ENCODE data around the gene CELF2.

The CELF2 gene

GRCh38 chr10:11307937-11308336, 290.3 kb downstream of the CELF2 start:
- DNase-seq, result no peak

- DNase-seq, result no peak
Observed at GRCh38 chr10:11311027-11311426, 293.4 kb downstream of the CELF2 start.

GRCh38 chr10:11313463-11313862, 295.8 kb downstream of the CELF2 start:
- DNase-seq, result no peak

- DNase-seq, result no peak
Observed at GRCh38 chr10:11317936-11318670, 300.4 kb downstream of the CELF2 start.

- no peak for DNase-seq
Observed at GRCh38 chr10:11318826-11319598, 301.3 kb downstream of the CELF2 start.

- no peak for DNase-seq
Observed at GRCh38 chr10:11319990-11320602, 302.4 kb downstream of the CELF2 start.

GRCh38 chr10:11320809-11321520, 303.3 kb downstream of the CELF2 start:
- DNase-seq, result no peak

GRCh38 chr10:11322698-11323097, 305.0 kb downstream of the CELF2 start:
- DNase-seq, result no peak

- no peak for DNase-seq
Observed at GRCh38 chr10:11324761-11325321, 307.2 kb downstream of the CELF2 start.

- DNase-seq, result no peak
Observed at GRCh38 chr10:11325817-11326216, 308.1 kb downstream of the CELF2 start.

GRCh38 chr10:11326241-11326640, 308.6 kb downstream of the CELF2 start:
- DNase-seq, result no peak

GRCh38 chr10:11326913-11327616, 309.4 kb downstream of the CELF2 start:
- no peak for DNase-seq

- DNase-seq, result no peak
Observed at GRCh38 chr10:11328264-11329061, 310.8 kb downstream of the CELF2 start.

- DNase-seq, result no peak
Observed at GRCh38 chr10:11329062-11329673, 311.5 kb downstream of the CELF2 start.

GRCh38 chr10:11330383-11331045, 312.8 kb downstream of the CELF2 start:
- no peak for DNase-seq

GRCh38 chr10:11331046-11331577, 313.4 kb downstream of the CELF2 start:
- no peak for DNase-seq

GRCh38 chr10:11331726-11332125, 314.1 kb downstream of the CELF2 start:
- DNase-seq, result no peak

GRCh38 chr10:11332846-11333245, 315.2 kb downstream of the CELF2 start:
- DNase-seq, result no peak

- DNase-seq, result no peak
Observed at GRCh38 chr10:11334436-11334835, 316.8 kb downstream of the CELF2 start.

GRCh38 chr10:11335167-11335652, 317.5 kb downstream of the CELF2 start:
- DNase-seq, result no peak
